ENCODE measurements around the gene CEPT1.
A peak's percentile ranks its signal among the peaks of the same experiment; 100 is the strongest.

The CEPT1 gene

GRCh38 chr1:111220302-111220890 lies 80.4 kb downstream of the CEPT1 start:
- in situ Hi-C loops (cut with HindIII; ENCODE audit: low sequenced_read_pairs) = no loop called here
- H3K4me3 ChIP-seq (ENCODE audit: low read depth, low read length) = no peak overlapping the region
- TF ChIP-seq, protein P1, sequence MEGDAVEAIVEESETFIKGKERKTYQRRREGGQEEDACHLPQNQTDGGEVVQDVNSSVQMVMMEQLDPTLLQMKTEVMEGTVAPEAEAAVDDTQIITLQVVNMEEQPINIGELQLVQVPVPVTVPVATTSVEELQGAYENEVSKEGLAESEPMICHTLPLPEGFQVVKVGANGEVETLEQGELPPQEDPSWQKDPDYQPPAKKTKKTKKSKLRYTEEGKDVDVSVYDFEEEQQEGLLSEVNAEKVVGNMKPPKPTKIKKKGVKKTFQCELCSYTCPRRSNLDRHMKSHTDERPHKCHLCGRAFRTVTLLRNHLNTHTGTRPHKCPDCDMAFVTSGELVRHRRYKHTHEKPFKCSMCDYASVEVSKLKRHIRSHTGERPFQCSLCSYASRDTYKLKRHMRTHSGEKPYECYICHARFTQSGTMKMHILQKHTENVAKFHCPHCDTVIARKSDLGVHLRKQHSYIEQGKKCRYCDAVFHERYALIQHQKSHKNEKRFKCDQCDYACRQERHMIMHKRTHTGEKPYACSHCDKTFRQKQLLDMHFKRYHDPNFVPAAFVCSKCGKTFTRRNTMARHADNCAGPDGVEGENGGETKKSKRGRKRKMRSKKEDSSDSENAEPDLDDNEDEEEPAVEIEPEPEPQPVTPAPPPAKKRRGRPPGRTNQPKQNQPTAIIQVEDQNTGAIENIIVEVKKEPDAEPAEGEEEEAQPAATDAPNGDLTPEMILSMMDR (IDR thresholded peaks at IDR 0.05; ENCODE audit: low read depth, low read length) = no peak
- no peak for DNase-seq (ENCODE audit: low read depth, low spot score)

- TF ChIP-seq, protein P1 (IDR thresholded peaks at IDR 0.05; ENCODE audit: low read depth, low read length) = no peak
- no peak overlapping the region for H3K4me3 ChIP-seq (ENCODE audit: low read depth, low read length)
- DNase-seq (ENCODE audit: low read depth, low spot score) = no peak
- in situ Hi-C loops (cut with HindIII; ENCODE audit: low sequenced_read_pairs) = no loop called here
Observed at GRCh38 chr1:111221276-111221632, 81.2 kb downstream of the CEPT1 start.

DNA sequence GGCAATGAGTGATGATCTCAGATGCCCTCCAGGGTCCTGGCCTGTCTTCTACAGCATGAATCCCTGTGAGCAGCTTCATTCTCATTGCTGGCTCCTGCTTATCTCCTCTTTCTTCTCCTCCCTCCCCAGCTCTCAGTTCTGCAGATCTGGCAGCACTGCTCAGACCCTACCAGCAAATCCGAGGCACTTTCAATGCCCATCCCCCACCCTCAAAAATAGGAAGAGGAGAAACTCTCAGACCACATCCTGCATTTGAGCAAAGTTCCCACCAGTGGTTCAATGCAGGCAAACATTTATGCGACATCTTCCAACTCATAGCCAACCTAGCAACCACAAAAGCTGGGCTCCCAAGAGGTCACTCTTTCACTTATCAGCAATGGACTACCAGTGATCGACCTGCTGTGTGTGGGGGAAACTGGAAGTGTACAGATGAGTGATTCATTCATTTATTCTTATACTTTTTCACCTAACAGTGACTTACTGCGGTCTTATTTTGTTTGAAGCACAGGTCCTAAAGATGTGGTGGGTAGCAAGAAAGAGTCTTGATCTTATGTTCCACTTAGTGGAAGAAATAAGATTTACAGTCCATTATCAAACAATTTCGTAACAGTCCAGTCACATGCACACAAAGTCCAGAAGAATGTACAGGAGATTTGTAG lies 81.7 kb downstream of the CEPT1 start:
- in situ Hi-C loops (cut with HindIII; ENCODE audit: low sequenced_read_pairs) = no loop called here
- TF ChIP-seq, protein P1 (IDR thresholded peaks at IDR 0.05; ENCODE audit: low read depth, low read length) = no peak
- no peak overlapping the region for H3K4me3 ChIP-seq (ENCODE audit: low read depth, low read length)
- no peak for DNase-seq (ENCODE audit: low read depth, low spot score)

DNA sequence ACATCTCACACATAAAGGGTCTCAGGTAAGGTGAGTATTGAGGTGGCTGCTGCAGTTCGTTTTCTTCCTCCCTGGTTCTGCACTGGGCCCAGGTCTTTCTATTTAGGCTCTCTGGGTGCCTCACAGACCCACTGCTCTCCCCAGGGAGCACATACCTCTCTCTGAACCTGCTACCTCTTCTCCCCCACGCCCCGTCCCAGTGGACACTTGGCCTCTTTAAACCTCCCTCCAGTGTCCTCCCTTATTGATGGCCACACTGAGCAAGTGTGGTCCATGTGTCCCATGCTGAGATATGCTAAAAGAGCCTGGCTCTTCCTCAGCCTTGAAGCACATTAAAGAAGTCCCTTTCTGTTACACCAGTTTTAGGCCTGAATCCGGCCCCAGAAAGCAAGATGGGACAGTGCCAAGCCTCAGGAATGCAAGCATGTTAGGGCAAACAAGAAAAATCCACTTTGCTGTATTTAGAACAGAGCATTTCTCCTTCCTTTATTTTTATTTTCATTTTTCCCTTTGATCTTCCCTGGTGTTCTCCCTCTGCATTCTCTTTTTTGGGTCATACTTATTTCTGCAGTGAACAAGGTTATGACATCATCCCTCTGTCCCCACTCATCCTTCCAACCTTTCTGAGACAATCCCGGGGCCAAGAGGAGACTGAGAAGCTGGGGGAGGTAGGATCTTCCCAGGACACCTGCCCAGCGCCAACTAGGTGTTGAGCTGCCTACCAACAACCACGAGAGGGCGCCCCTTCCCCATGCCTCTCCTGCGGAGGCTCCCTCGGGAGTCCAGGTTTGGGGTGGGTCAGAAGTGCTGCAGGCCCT lies 82.5 kb downstream of the CEPT1 start:
- TF ChIP-seq, protein P1 (IDR thresholded peaks at IDR 0.05; ENCODE audit: low read depth, low read length) = peak; percentile 96
- in situ Hi-C loops (cut with HindIII; ENCODE audit: low sequenced_read_pairs) = no loop called here
- DNase-seq (ENCODE audit: low read depth, low spot score) = peak; percentile 61
- no peak overlapping the region for H3K4me3 ChIP-seq (ENCODE audit: low read depth, low read length)

DNA sequence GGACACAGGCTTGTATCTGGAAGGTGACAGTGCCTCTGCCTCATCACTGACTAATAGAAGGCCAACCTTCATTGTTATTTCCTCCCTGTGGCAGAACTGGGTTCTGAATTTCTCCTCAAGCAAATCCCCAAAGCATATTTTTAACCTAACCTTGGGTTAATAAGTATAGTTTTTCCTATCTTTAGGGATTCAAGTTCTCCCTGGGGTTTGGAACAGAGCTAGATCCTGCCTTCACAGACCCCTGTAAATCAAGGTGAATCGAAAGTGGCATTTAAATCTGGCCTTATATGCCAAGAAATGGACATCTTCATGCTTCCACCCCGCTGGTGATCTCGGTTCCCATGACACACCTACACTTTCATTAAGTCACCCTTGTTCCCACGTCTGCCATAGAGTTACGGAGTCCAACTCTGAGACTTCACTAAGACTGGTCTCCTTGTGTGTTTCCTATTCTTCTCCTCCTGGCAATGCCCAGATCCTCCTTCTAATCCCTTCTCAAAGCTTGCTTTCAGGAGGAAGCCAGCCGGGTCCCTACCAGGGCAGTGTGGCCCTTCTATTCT lies 83.2 kb downstream of the CEPT1 start:
- in situ Hi-C loops (cut with HindIII; ENCODE audit: low sequenced_read_pairs) = no loop called here
- TF ChIP-seq, protein P1 (IDR thresholded peaks at IDR 0.05; ENCODE audit: low read depth, low read length) = no peak
- H3K4me3 ChIP-seq (ENCODE audit: low read depth, low read length) = no peak overlapping the region
- no peak for DNase-seq (ENCODE audit: low read depth, low spot score)

GRCh38 chr1:111225091-111225490 lies 85.1 kb downstream of the CEPT1 start:
- in situ Hi-C loops (cut with HindIII; ENCODE audit: low sequenced_read_pairs) = no loop called here

More at GRCh38 chr1:111225091-111225490, 85.1 kb downstream of the CEPT1 start:
- H3K4me3 ChIP-seq (ENCODE audit: low read depth, low read length) = no peak overlapping the region
- no peak for DNase-seq (ENCODE audit: low read depth, low spot score)
- TF ChIP-seq, protein P1 (IDR thresholded peaks at IDR 0.05; ENCODE audit: low read depth, low read length) = no peak

Data from astrocyte of the spinal cord (primary cell).